Measurements from ENCODE around the gene MAGI1. TPM values are rescaled to one million over a fixed set of nuclear protein-coding genes. Genes with fewer than 3 reads are reported as not detected.

MAGI1 gene
- total and polyA plus RNA-seq, 2 donors (not counting 1 experiment from before 2014, with no cell fraction given): 15.7 to 23.7 TPM

- peak in 1 of 2 donors; percentile 60 for DNase-seq (ENCODE audit: low read depth in 2 of 2)
- peaks cover 2% of the 10 kb centered on the region for H3K4me1 ChIP-seq (ENCODE audit: control insufficient read depth, extremely low read depth, insufficient read depth, low read length)
- H3K4me2 ChIP-seq (ENCODE audit: extremely low read depth, insufficient read depth, low read length): no peak overlapping the region
- H3K79me2 ChIP-seq (ENCODE audit: control insufficient read depth, insufficient read depth, low read length): no peaks in the 10 kb centered on the region
- H2AFZ ChIP-seq (ENCODE audit: low read length): no peak overlapping the region
- no peak for TF ChIP-seq CTCF (conservative IDR thresholded peaks at IDR 0.05 in 1 of 2, IDR thresholded peaks at IDR 0.05 in 1 of 2; ENCODE audit: low read depth in 1 of 2, low read length in 2 of 2)
- TF ChIP-seq EZH2 (IDR thresholded peaks at IDR 0.05; ENCODE audit: low read length, missing control alignments): no peak
- no peaks in the 10 kb centered on the region for H3K27me3 ChIP-seq (ENCODE audit: control insufficient read depth, insufficient read depth, low read length)
- H3K27ac ChIP-seq (ENCODE audit: insufficient read depth, low read length): no peak overlapping the region
- no peaks in the 10 kb centered on the region for H3K36me3 ChIP-seq (ENCODE audit: control insufficient read depth, insufficient read depth, low read length)
- no peaks in the 10 kb centered on the region for H4K20me1 ChIP-seq (ENCODE audit: control insufficient read depth, extremely low read depth, insufficient read depth, low read length)
- H3K9ac ChIP-seq (ENCODE audit: insufficient read depth, low read length): no peak overlapping the region
- H3K4me3 ChIP-seq (replicated peaks in 1 of 4; ENCODE audit: control extremely low read depth in 1 of 4, insufficient read depth in 1 of 4, low read depth in 3 of 4, low read length in 4 of 4): no peak overlapping the region
- no peaks in the 10 kb centered on the region for H3K9me3 ChIP-seq (ENCODE audit: control insufficient read depth, insufficient read depth, low read depth, low read length)
Measured at GRCh38 chr3:65776494-65776893, 262.2 kb downstream of the MAGI1 start.

GRCh38 chr3:65776081-65776480, 262.6 kb downstream of the MAGI1 start:
- no peaks in the 10 kb centered on the region for H4K20me1 ChIP-seq (ENCODE audit: control insufficient read depth, extremely low read depth, insufficient read depth, low read length)
- H3K4me2 ChIP-seq (ENCODE audit: extremely low read depth, insufficient read depth, low read length): no peak overlapping the region
- H3K9ac ChIP-seq (ENCODE audit: insufficient read depth, low read length): no peak overlapping the region
- TF ChIP-seq EZH2 (IDR thresholded peaks at IDR 0.05; ENCODE audit: low read length, missing control alignments): no peak
- TF ChIP-seq CTCF (conservative IDR thresholded peaks at IDR 0.05 in 1 of 2, IDR thresholded peaks at IDR 0.05 in 1 of 2; ENCODE audit: low read depth in 1 of 2, low read length in 2 of 2): no peak
- no peaks in the 10 kb centered on the region for H3K36me3 ChIP-seq (ENCODE audit: control insufficient read depth, insufficient read depth, low read length)
- H3K27ac ChIP-seq (ENCODE audit: insufficient read depth, low read length): no peak overlapping the region
- H3K9me3 ChIP-seq (ENCODE audit: control insufficient read depth, insufficient read depth, low read depth, low read length): no peaks in the 10 kb centered on the region
- DNase-seq (ENCODE audit: low read depth in 2 of 2): no peak
- no peak overlapping the region for H3K4me3 ChIP-seq (replicated peaks in 1 of 4; ENCODE audit: control extremely low read depth in 1 of 4, insufficient read depth in 1 of 4, low read depth in 3 of 4, low read length in 4 of 4)
- no peak overlapping the region for H2AFZ ChIP-seq (ENCODE audit: low read length)
- no peaks in the 10 kb centered on the region for H3K79me2 ChIP-seq (ENCODE audit: control insufficient read depth, insufficient read depth, low read length)
- H3K27me3 ChIP-seq (ENCODE audit: control insufficient read depth, insufficient read depth, low read length): no peaks in the 10 kb centered on the region
- peaks cover 2% of the 10 kb centered on the region for H3K4me1 ChIP-seq (ENCODE audit: control insufficient read depth, extremely low read depth, insufficient read depth, low read length)

GRCh38 chr3:65772758-65773157, 266.0 kb downstream of the MAGI1 start:
- Histone ChIP-seq H3K4me3 (replicated peaks in 1 of 4; ENCODE audit: control extremely low read depth in 1 of 4, insufficient read depth in 1 of 4, low read depth in 3 of 4, low read length in 4 of 4) (no peak overlapping the region), H4K20me1 (ENCODE audit: control insufficient read depth, extremely low read depth, insufficient read depth, low read length) (no peaks in the 10 kb centered on the region), H3K27ac (ENCODE audit: insufficient read depth, low read length) (no peak overlapping the region), H3K4me1 (ENCODE audit: control insufficient read depth, extremely low read depth, insufficient read depth, low read length) (peaks cover 2% of the 10 kb centered on the region), H3K79me2 (ENCODE audit: control insufficient read depth, insufficient read depth, low read length) (no peaks in the 10 kb centered on the region), H3K4me2 (ENCODE audit: extremely low read depth, insufficient read depth, low read length) (no peak overlapping the region), H2AFZ (ENCODE audit: low read length) (no peak overlapping the region), H3K36me3 (ENCODE audit: control insufficient read depth, insufficient read depth, low read length) (no peaks in the 10 kb centered on the region), H3K27me3 (ENCODE audit: control insufficient read depth, insufficient read depth, low read length) (no peaks in the 10 kb centered on the region), H3K9ac (ENCODE audit: insufficient read depth, low read length) (no peak overlapping the region), H3K9me3 (ENCODE audit: control insufficient read depth, insufficient read depth, low read depth, low read length) (no peaks in the 10 kb centered on the region)
- DNase-seq (ENCODE audit: low read depth in 2 of 2): no peak
- TF ChIP-seq EZH2 (IDR thresholded peaks at IDR 0.05; ENCODE audit: low read length, missing control alignments) (no peak), CTCF (conservative IDR thresholded peaks at IDR 0.05 in 1 of 2, IDR thresholded peaks at IDR 0.05 in 1 of 2; ENCODE audit: low read depth in 1 of 2, low read length in 2 of 2) (no peak)
